ENCODE data around the gene CCNQ. TPM values are rescaled to one million over a fixed set of nuclear protein-coding genes. Genes with fewer than 3 reads are reported as not detected.

The CCNQ gene
- total and polyA plus RNA-seq, 2 of the 8 experiments (the other 6 are each of a cell fraction or from before 2014, with no cell fraction given): 16.6 to 32.1 TPM

DNA sequence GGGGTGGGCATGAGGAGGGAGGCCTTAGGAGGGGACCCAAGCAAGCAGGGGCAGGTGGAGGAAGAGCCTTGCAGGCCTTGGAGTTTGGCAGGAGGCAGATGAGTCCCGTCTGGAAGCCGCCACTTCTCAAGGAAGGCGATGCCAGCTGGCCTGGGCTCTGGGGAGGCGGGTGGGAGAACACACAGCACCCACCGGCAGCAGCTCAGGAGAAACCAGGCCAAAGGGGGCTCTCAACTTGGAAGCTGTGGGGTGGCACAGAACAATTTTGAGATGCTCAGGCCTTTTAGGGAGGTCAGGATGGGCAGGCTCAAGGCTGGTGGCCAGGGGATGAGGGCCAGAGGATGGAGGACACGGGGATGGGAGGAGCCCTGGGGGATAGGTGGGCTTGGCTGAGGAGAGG, 36.4 kb upstream of the CCNQ start:
- H3K79me2 ChIP-seq (ENCODE audit: control insufficient read depth in 1 of 2, insufficient read depth in 2 of 2, low read length in 2 of 2): no peaks in the 10 kb centered on the region
- H3K4me1 ChIP-seq (replicated peaks in 1 of 4; ENCODE audit: control insufficient read depth in 3 of 4, insufficient read depth in 4 of 4, low read length in 3 of 4): no peaks in the 10 kb centered on the region
- FAIRE-seq (no peak), DNase-seq (ENCODE audit: low read depth in 1 of 2, low spot score in 2 of 2) (no peak)
- H3K9ac ChIP-seq (replicated peaks in 1 of 4; ENCODE audit: extremely low read depth in 1 of 4, low read depth in 3 of 4, low read length in 3 of 4): no peak overlapping the region
- no peak overlapping the region for H3K27ac ChIP-seq (ENCODE audit: low read depth, low read length)
- H3K23ac ChIP-seq (ENCODE audit: insufficient read length): no peak overlapping the region
- H3K18ac ChIP-seq (ENCODE audit: extremely low read depth, low read length): no peak overlapping the region
- no CpG with 5 or more reads among the region's 6 CpGs for WGBS, 2 experiments (ENCODE audit: extremely low coverage in 1 of 2, insufficient coverage in 1 of 2, insufficient read length in 1 of 2, insufficient replicate concordance in 2 of 2, low coverage in 1 of 2, low lambda C conversion rate in 2 of 2, missing lambda C conversion rate in 1 of 2)
- no peaks in the 10 kb centered on the region for H3K36me3 ChIP-seq (ENCODE audit: control insufficient read depth in 2 of 4, insufficient read depth in 4 of 4, low read length in 3 of 4)
- H3K27me3 ChIP-seq (replicated peaks in 1 of 4; ENCODE audit: control insufficient read depth in 3 of 4, extremely low read depth in 1 of 4, insufficient read depth in 3 of 4, low read length in 3 of 4): peaks cover 0 to 1% (median under 1%) of the 10 kb centered on the region in 4 experiments; a peak in 4 of 7 replicates
- CTCF ChIA-PET (ENCODE audit: partially characterized antibody): interaction anchor here (1.0 to 21.6 kb wide), 9 partner anchors 8 to 86 kb away, joined by 3 to 408 read pairs (median 5); partner anchors contain the start of gene DUSP9
- no peak overlapping the region for H4K91ac ChIP-seq (replicated peaks; ENCODE audit: insufficient read length, low read length)
- no peaks in the 10 kb centered on the region for H3K23me2 ChIP-seq (ENCODE audit: low read depth, low read length)
- H3K79me1 ChIP-seq (ENCODE audit: low read depth, low read length): no peaks in the 10 kb centered on the region
- no peak overlapping the region for H2BK120ac ChIP-seq (replicated peaks; ENCODE audit: low read depth, low read length)
- H3K14ac ChIP-seq (ENCODE audit: insufficient read length): no peak overlapping the region
- no peak overlapping the region for H4K8ac ChIP-seq (ENCODE audit: extremely low read depth, insufficient read depth, low read length)
- no peak overlapping the region for H4K5ac ChIP-seq (ENCODE audit: insufficient read length, low read depth, low read length)
- no peaks in the 10 kb centered on the region for H4K20me1 ChIP-seq (replicated peaks in 1 of 2; ENCODE audit: control insufficient read depth in 1 of 2, insufficient read depth in 2 of 2, low read length in 2 of 2)
- no peak overlapping the region for H3K56ac ChIP-seq (replicated peaks; ENCODE audit: insufficient read length, low read depth, low read length)
- H3K4ac ChIP-seq (replicated peaks; ENCODE audit: insufficient read length, low read depth, low read length): no peak overlapping the region
- no peak overlapping the region for H2AFZ ChIP-seq (ENCODE audit: low read length)
- POLR2A ChIA-PET (ENCODE audit: partially characterized antibody): interaction anchor here (0.9 kb wide), 1 partner anchor 84 kb away, joined by 3 read pairs; no protein-coding TSS in a partner anchor
- no peak overlapping the region for H2BK5ac ChIP-seq (ENCODE audit: low read depth, low read length)
- H3K9me3 ChIP-seq (ENCODE audit: insufficient read depth in 2 of 2, low read depth in 1 of 2, low read length in 1 of 2): no peaks in the 10 kb centered on the region
- H2BK20ac ChIP-seq (ENCODE audit: low read length): no peak overlapping the region
- H3K4me3 ChIP-seq (ENCODE audit: extremely low read depth in 1 of 4, insufficient read depth in 2 of 4, low read depth in 3 of 4, low read length in 4 of 4): no peak overlapping the region
- no peak overlapping the region for H2BK12ac ChIP-seq (ENCODE audit: low read depth, low read length)
- no peak overlapping the region for H2BK15ac ChIP-seq (ENCODE audit: low read length)
- H2AK5ac ChIP-seq (ENCODE audit: low read depth, low read length): no peak overlapping the region
- no peak overlapping the region for H3K4me2 ChIP-seq (ENCODE audit: insufficient read depth in 1 of 2, low read depth in 2 of 2, low read length in 2 of 2)
- TF ChIP-seq, protein P1, sequence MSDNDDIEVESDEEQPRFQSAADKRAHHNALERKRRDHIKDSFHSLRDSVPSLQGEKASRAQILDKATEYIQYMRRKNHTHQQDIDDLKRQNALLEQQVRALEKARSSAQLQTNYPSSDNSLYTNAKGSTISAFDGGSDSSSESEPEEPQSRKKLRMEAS (IDR thresholded peaks at IDR 0.05): no peak
- TF ChIP-seq ZNF274 (IDR thresholded peaks at IDR 0.05; ENCODE audit: borderline replicate concordance, extremely low read depth, low read length) (no peak), SP1 (IDR thresholded peaks at IDR 0.05; ENCODE audit: low read depth, low read length) (no peak), HDAC2 (IDR thresholded peaks at IDR 0.05; ENCODE audit: borderline replicate concordance in 1 of 2, low read depth in 2 of 2, low read length in 2 of 2) (no peak), GABPA (IDR thresholded peaks at IDR 0.05; ENCODE audit: borderline replicate concordance, insufficient read depth, low read length) (no peak), CEBPB (IDR thresholded peaks at IDR 0.05; ENCODE audit: low read depth, low read length) (no peak), RXRA (IDR thresholded peaks at IDR 0.05; ENCODE audit: insufficient read depth, low read depth, low read length) (no peak), EZH2 (IDR thresholded peaks at IDR 0.05; ENCODE audit: low read depth, low read length, severe bottlenecking) (no peak), SRF (IDR thresholded peaks at IDR 0.05; ENCODE audit: low read depth, low read length) (no peak)
- TF ChIP-seq, protein P2, sequence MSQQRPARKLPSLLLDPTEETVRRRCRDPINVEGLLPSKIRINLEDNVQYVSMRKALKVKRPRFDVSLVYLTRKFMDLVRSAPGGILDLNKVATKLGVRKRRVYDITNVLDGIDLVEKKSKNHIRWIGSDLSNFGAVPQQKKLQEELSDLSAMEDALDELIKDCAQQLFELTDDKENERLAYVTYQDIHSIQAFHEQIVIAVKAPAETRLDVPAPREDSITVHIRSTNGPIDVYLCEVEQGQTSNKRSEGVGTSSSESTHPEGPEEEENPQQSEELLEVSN (IDR thresholded peaks at IDR 0.05): no peak
- TF ChIP-seq, protein P3, sequence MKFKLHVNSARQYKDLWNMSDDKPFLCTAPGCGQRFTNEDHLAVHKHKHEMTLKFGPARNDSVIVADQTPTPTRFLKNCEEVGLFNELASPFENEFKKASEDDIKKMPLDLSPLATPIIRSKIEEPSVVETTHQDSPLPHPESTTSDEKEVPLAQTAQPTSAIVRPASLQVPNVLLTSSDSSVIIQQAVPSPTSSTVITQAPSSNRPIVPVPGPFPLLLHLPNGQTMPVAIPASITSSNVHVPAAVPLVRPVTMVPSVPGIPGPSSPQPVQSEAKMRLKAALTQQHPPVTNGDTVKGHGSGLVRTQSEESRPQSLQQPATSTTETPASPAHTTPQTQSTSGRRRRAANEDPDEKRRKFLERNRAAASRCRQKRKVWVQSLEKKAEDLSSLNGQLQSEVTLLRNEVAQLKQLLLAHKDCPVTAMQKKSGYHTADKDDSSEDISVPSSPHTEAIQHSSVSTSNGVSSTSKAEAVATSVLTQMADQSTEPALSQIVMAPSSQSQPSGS (IDR thresholded peaks at IDR 0.05; ENCODE audit: low read length): no peak

Data from H1 (cell line).